ENCODE results near the gene HPCAL1.

HPCAL1 gene

DNA sequence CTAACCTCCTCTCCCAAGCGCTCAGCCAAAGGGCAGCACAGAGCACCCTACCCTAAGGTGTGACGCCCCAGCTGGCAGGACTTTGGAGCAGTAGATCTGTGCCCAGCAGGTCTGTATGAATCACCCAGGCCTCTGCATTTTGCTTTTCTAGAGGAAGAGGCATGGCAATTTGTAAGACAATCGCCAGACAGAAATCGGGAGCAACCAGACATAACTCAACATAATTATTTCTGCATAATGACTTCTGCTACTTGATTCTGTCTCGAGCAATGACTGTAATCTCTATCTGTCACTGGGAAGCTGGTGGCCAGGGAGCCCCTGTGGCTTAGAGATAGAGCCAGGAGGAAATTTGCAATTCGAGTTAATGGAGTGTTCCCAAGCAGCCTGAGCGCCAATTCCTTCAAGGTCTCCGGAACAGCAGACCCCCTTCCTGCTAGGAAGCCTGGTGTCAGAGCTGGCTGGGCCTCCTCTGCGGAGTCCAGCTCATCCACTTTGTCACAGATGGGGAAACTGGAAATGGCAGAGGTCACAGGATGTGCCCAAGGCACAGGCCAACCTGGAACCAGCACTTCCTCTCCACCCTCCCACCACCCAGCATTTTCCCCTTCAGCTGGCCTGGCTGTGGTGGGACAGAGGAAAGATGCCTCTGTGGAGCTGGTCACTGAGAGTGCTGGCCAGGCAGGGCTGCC is 90.4 kb downstream of the HPCAL1 start:
- DNase-seq = no peak

DNA sequence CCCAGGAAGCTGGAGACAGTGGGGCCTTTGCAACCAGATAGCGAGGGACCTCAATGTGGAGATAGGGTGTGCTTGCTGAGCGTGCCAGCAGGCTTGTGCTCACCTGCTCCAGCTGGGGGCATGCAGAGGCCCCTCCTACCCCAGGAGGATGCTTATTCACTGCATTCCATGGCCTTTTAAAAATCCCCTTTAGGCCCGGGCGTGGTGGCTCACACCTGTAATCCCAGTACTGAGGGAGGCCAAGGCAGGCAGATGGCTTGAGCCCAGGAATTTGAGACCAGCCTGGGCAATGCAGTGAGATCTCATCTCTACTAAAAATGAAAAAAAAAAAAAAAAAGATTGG is 90.9 kb downstream of the HPCAL1 start:
- no peak for DNase-seq

DNA sequence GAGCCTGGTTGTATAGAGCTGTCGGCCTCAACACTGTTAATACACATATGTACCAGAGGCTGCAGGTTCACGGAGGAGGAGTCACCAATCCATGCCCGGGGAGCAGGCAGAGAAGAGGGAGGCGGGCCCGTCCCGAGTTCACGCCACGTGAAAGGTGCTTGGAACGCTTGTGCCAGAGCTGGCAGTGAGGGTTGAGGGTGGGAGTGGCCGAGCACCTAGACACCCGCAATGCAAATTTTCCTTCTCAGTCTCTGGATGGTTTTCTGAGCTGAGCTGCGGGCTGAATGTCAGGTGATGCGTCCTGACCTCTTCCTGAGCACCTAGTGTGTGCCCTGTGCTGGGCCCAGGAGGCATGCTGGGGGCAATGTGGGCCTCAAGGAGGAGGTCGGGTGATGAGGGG is 93.2 kb downstream of the HPCAL1 start:
- no peak for DNase-seq

GRCh38 chr2:10396464-10396863 is 93.8 kb downstream of the HPCAL1 start:
- no peak for DNase-seq

GRCh38 chr2:10397297-10397875 is 94.7 kb downstream of the HPCAL1 start:
- no peak for DNase-seq

GRCh38 chr2:10397878-10398277 is 95.2 kb downstream of the HPCAL1 start:
- no peak for DNase-seq

GRCh38 chr2:10398496-10398895 is 95.8 kb downstream of the HPCAL1 start:
- DNase-seq = no peak

DNA sequence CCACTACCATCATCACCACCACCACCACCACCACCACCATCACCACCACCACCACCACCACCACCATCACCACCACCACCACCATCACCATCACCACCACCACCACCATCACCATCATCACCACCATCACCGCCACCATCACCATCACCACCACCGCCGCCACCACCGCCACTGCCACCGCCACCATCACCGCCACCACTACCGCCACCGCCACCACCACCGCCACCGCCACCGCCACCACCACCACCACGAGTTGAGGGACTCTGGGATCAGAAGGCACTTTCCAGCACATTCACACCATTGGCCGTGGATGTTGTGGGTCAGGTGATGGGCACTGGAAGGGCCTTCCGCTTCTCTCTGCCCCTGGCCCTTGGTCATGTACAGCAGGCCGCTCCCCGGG is 96.7 kb downstream of the HPCAL1 start:
- no peak for DNase-seq

GRCh38 chr2:10400002-10400401 is 97.3 kb downstream of the HPCAL1 start:
- no peak for DNase-seq

GRCh38 chr2:10400568-10400977 is 97.9 kb downstream of the HPCAL1 start:
- DNase-seq = no peak

DNA sequence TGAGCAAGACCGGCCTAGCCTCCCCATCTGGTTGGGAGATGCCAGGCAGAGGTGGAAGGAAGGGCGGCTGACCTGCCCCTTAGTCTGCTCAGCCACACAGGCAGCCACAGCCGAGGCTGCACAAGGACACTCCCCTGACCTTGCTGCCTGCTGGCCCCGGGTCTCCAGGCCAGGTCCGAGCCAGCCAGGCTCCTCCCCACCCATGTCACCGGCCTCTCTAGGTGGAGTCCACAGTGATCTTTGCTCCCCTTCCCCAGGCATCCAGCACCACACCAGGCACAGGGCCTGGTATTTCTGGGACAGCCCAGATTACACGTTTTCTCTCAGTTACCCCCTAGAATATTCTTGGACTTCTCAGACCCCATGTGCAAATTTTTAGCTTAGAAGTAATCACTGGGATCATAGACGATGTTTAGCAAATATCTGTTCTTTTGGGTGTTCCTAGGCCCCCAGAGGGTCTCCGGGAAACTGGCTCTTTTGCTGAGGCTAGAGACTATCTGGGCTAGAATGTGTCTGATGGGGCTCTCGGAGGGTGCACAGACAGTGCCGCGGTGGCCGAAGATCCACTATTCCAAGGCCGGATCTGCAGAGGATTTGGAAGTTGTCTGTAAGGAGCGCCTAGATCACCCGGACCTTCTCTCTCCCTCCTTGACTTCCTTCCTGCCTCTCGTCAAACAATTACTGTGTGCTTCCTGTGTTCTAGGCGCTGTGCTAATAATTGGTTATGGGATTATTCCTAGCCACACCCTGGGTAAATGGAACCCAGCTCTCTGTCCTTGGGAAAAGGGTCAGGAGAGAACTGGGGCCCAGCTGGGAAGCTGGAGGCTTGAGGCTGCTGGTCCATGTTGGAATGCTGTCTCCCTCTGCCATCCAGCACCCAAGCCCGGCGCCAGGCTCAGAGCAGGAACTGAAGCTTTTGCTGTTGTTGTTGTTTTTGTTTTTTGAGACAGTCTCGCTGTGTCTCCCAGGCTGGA is 98.6 kb downstream of the HPCAL1 start:
- peak; percentile 26 for DNase-seq

DNA sequence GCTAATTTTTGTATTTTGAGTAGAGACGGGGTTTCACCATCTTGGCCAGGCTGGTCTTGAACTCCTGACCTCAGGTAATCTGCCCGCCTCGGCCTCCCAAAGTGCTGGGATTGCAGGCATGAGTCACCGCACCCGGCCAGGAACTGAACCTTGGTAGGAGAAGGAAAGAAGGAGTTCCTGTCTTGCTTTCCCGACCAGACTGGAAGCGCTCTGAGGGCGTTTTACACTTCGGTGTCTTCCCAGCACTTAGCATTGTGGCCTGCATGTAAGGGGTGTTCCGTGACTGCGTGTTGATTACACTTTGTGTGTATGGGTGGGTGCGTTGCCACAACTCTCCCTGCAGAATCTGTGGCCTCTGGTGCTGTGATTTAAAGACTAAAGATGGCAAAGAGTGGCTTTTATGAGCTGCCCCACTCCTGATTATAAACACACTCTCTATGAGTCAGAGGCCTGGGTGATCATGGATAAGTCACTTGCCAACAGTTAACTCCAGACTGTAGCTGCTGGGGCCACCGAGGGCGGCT is 99.4 kb downstream of the HPCAL1 start:
- DNase-seq = no peak

- no peak for DNase-seq
These were observed 100.0 kb downstream of the HPCAL1 start for GRCh38 chr2:10402653-10403215.

DNA sequence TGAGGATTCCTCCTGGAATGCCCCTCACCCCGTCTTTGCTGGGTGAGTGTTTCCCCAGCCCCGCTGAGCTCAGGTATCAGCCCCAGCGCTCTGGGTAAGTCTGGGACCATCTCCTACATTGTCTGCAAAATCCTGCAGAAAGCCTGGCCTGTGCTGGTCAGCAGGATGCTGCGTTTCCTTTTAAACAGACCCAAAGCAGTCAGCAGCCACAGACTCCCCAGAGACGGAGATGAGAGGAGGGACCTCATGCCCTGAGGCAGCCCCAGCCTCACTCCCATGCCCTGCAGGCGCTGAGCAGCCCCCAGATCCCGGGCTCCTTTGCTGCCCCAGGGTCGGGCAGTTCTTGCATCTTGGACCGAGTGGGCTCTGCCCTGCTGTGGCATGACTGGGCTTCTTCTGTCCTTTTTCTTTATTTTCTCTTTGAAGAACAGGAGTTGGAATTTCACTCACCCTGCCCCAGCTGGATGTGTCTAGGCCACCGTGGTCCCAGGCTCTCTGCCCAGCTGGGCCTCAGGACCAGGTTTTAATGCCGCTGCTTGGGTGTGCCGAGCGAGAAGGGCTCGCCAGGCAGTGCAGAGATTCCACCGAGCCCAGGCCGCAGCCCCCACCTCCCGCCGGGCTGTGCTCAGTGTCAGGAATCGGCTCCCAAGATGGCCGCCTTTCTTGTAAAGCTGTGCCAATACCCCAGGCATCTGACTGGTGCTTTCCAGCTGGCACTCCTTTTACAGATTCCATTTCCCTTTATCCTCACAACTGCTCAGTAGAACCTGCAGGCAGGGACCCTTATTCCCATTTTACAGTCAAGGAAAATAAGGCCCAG is 101.8 kb downstream of the HPCAL1 start:
- DNase-seq = no peak

- no peak for DNase-seq
These were observed 102.7 kb downstream of the HPCAL1 start for GRCh38 chr2:10405448-10405847.

DNA sequence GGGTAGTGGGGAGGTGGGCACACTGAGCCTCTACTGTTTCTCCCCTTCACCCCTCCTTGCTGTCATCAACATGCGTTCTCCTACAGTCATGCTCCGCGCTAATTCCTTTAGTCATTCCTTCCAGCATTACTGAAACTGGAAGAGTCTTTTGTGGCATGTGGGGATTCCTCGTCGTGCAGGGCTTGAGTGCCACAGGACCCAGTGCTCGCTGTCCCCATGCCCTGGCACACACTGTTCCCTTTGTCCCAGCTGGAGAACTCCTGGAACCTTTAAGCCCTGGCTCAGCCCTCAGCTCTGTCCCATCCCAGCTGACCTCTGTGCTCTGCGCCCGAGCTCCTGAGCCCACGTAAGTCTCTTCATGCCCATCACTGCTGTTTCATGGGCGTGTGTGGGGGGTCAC is 103.3 kb downstream of the HPCAL1 start:
- no peak for DNase-seq

- no peak for DNase-seq
These were observed 103.9 kb downstream of the HPCAL1 start for GRCh38 chr2:10406491-10407188.

GRCh38 chr2:10407432-10407831 is 104.7 kb downstream of the HPCAL1 start:
- no peak for DNase-seq

DNA sequence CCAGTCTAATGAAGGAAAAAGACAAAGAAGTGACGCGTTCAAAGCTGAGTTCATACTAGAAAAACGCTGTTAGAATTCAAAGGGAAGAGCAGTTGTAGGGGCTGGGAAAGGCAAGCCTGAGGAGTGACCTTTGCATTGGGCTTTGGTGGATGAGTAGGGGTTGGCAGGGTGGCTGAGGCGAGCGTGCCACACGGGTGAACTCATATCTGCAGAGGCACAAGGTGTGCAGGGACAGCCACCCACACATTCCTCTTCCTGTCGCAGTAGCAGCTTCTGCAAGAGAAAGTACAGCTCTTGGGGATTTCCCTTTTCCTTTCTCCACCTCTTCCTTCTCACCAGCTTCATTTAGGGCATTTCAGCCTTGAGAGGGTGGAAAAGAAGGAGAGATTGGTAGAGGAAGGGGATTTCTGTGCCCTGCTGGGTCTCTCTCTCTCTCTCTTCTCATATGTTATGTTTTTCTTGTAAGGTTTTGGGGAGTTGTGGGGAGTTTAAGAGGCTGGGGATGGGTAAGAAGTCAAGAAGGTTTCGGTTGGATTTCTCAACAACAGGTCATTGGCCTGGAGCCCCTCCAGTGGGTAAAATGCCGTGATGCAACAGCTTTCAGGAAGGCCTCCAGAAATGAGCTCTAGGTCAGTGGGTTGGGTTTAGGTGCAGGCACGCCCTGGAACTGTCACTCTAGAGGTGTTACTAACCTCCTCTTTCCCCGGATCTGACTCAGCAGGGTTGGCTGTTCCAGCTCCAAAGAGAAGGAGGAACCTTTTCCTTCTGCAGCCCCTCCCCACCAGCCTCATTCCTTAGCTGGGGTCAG is 105.3 kb downstream of the HPCAL1 start:
- no peak for DNase-seq

GRCh38 chr2:10408649-10409579 is 106.2 kb downstream of the HPCAL1 start:
- DNase-seq = peak; percentile 93

Data from NCI-H82 (cell line).